Retina (tissue), 1 donor: ENCODE results near the gene CTCFL.
"Not testable (repeated sequence)": the region's sequence is repeated elsewhere in the genome, so short reads cannot be mapped to it uniquely, and the experiment has no call there.

Experiments used
- DNase-seq: peaks from one replicate; pipeline ENCODE4 v3.0.0-alpha.2; 2016

CTCFL gene

GRCh38 chr20:57505979-57506378, 19.0 kb downstream of the CTCFL start:
- DNase-seq = no peak

- no peak for DNase-seq
These were observed 20.5 kb downstream of the CTCFL start for GRCh38 chr20:57504411-57504810.

- no peak for DNase-seq
These were observed 21.8 kb downstream of the CTCFL start for GRCh38 chr20:57503035-57503658.

GRCh38 chr20:57502336-57502700, 22.6 kb downstream of the CTCFL start:
- no peak for DNase-seq

- DNase-seq = peak; percentile 62
These were observed 23.2 kb downstream of the CTCFL start for GRCh38 chr20:57501461-57502335.

- no peak for DNase-seq
These were observed 24.0 kb downstream of the CTCFL start for GRCh38 chr20:57500962-57501361.

GRCh38 chr20:57500235-57500634, 24.7 kb downstream of the CTCFL start:
- no peak for DNase-seq

GRCh38 chr20:57499676-57500075, 25.3 kb downstream of the CTCFL start:
- DNase-seq = no peak

GRCh38 chr20:57498425-57499400, 26.2 kb downstream of the CTCFL start:
- no peak for DNase-seq

GRCh38 chr20:57496592-57496991, 28.3 kb downstream of the CTCFL start:
- no peak for DNase-seq

- no peak for DNase-seq
These were observed 29.0 kb downstream of the CTCFL start for GRCh38 chr20:57495978-57496377.

- no peak for DNase-seq
These were observed 31.8 kb downstream of the CTCFL start for GRCh38 chr20:57493091-57493615.

GRCh38 chr20:57491373-57491772, 33.6 kb downstream of the CTCFL start:
- DNase-seq = no peak

- DNase-seq = not testable (repeated sequence)
These were observed 36.7 kb downstream of the CTCFL start for GRCh38 chr20:57488277-57488676.

GRCh38 chr20:57485770-57486169, 39.2 kb downstream of the CTCFL start:
- no peak for DNase-seq

GRCh38 chr20:57484772-57485171, 40.2 kb downstream of the CTCFL start:
- DNase-seq = no peak

GRCh38 chr20:57483287-57484050, 41.5 kb downstream of the CTCFL start:
- no peak for DNase-seq

- no peak for DNase-seq
These were observed 42.1 kb downstream of the CTCFL start for GRCh38 chr20:57482796-57483195.

- no peak for DNase-seq
These were observed 42.8 kb downstream of the CTCFL start for GRCh38 chr20:57482148-57482547.

GRCh38 chr20:57481281-57481711, 43.6 kb downstream of the CTCFL start:
- DNase-seq = no peak

GRCh38 chr20:57480444-57481160, 44.3 kb downstream of the CTCFL start:
- DNase-seq = no peak
